HEK293 (cell line): ENCODE measurements around the gene CHST12.

Experiments used
- CTCF ChIA-PET: fragments of 350-600 bp; formaldehyde crosslinking; extraction: SDS; loops from one replicate; lab custom pipeline; 2021; ENCODE audit warnings: antibody characterized with exemption; lab: Yijun Ruan, JAX
- POLR2A ChIA-PET: fragments of 300-600 bp; formaldehyde crosslinking; extraction: SDS; loops from one replicate; lab custom pipeline; 2020; ENCODE audit warnings: antibody characterized with exemption, inconsistent platforms; lab: Yijun Ruan, JAX
- H3K27ac ChIP-seq: fragments of 200-500 bp; sonication (Bioruptor generic); 2 replicates; pipeline ENCODE4 v1.5.1; 2014; ENCODE audit warnings: low read depth, low read length, control low read depth, inconsistent platforms; ENCODE audit errors: extremely low read depth
- H3K36me3 ChIP-seq, 2 experiments: fragments of 200-500 bp in 1 of 2; sonication (Bioruptor generic) in 1 of 2; 1 replicate in 1 of 2; 2 replicates in 1 of 2; pipeline ENCODE4 v1.5.1; 2014 to 2017; ENCODE audit warnings: inconsistent platforms in 2 of 2, low read length in 2 of 2; ENCODE audit not compliant: control insufficient read depth in 2 of 2, insufficient read depth in 1 of 2
- H3K4me1 ChIP-seq: fragments of 200-500 bp; sonication (Bioruptor generic); 2 replicates; pipeline ENCODE4 v1.5.1; 2014; ENCODE audit warnings: mild to moderate bottlenecking, low read length, inconsistent platforms; ENCODE audit not compliant: control insufficient read depth, insufficient read depth
- H3K4me3 ChIP-seq: 2 replicates; pipeline ENCODE4 v1.5.1; 2011; ENCODE audit warnings: low read depth, mild to moderate bottlenecking, control low read depth, low read length, moderate library complexity
- H3K9me3 ChIP-seq: fragments of 200-500 bp; sonication (Bioruptor generic); 2 replicates; pipeline ENCODE4 v1.5.1; 2014; ENCODE audit warnings: low read depth, low read length, inconsistent platforms; ENCODE audit not compliant: control insufficient read depth, insufficient read depth
- GLI4 ChIP-seq: fragments of 450-650 bp; formaldehyde crosslinking; IDR thresholded peaks from 2 replicates; pipeline ENCODE4 v1.5.1; 2016; ENCODE audit warnings: missing biosample characterization, missing genetic modification characterization
- MZF1 ChIP-seq: fragments of 450-650 bp; formaldehyde crosslinking; IDR thresholded peaks from 2 replicates; pipeline ENCODE4 v1.5.1; 2017; ENCODE audit warnings: missing biosample characterization, missing genetic modification characterization, borderline replicate concordance
- TCF7L2 ChIP-seq: IDR thresholded peaks from 2 replicates; pipeline ENCODE4 v1.6.1; 2011; ENCODE audit warnings: low read depth, mild to moderate bottlenecking, inconsistent platforms, low read length, moderate library complexity, borderline replicate concordance
- ZEB2 ChIP-seq: fragments of 450-650 bp; formaldehyde crosslinking; IDR thresholded peaks from 2 replicates; pipeline ENCODE4 v1.5.1; 2016; ENCODE audit warnings: missing biosample characterization, missing genetic modification characterization
- ZNF146 ChIP-seq: fragments of 450-650 bp; formaldehyde crosslinking; IDR thresholded peaks from 2 replicates; pipeline ENCODE4 v1.5.1; 2016; ENCODE audit warnings: missing biosample characterization, missing genetic modification characterization
- ZNF148 ChIP-seq: fragments of 450-650 bp; formaldehyde crosslinking; IDR thresholded peaks from 2 replicates; pipeline ENCODE4 v1.5.0; 2017; ENCODE audit warnings: missing biosample characterization, missing genetic modification characterization, borderline replicate concordance
- ZNF280C ChIP-seq: fragments of 450-650 bp; formaldehyde crosslinking; IDR thresholded peaks from 2 replicates; pipeline ENCODE4 v1.5.1; 2016; ENCODE audit warnings: missing biosample characterization, missing genetic modification characterization
- ZNF335 ChIP-seq: fragments of 450-650 bp; formaldehyde crosslinking; conservative IDR thresholded peaks from 2 replicates; pipeline ENCODE4 v1.5.1; 2016; ENCODE audit warnings: missing biosample characterization, missing genetic modification characterization
- ZNF571 ChIP-seq: fragments of 450-650 bp; formaldehyde crosslinking; IDR thresholded peaks from 2 replicates; pipeline ENCODE4 v1.5.0; 2017; ENCODE audit warnings: missing biosample characterization, missing genetic modification characterization
- ZNF654 ChIP-seq: fragments of 450-650 bp; formaldehyde crosslinking; IDR thresholded peaks from 2 replicates; pipeline ENCODE4 v1.5.1; 2016; ENCODE audit warnings: low read depth, missing biosample characterization, missing genetic modification characterization
- ZNF785 ChIP-seq: fragments of 450-650 bp; formaldehyde crosslinking; IDR thresholded peaks from 2 replicates; pipeline ENCODE4 v1.5.1; 2016; ENCODE audit warnings: missing biosample characterization, missing genetic modification characterization
- ZNF843 ChIP-seq: fragments of 450-650 bp; formaldehyde crosslinking; IDR thresholded peaks from 2 replicates; pipeline ENCODE4 v1.5.1; 2016; ENCODE audit warnings: missing biosample characterization, missing genetic modification characterization
- TF ChIP-seq, protein P1 (sequence below): fragments of 450-650 bp; formaldehyde crosslinking; IDR thresholded peaks from 2 replicates; pipeline ENCODE4 v1.5.1; 2016; ENCODE audit warnings: missing biosample characterization, missing genetic modification characterization
- TF ChIP-seq, protein P2 (sequence below): fragments of 450-650 bp; formaldehyde crosslinking; IDR thresholded peaks from 2 replicates; pipeline ENCODE4 v1.5.1; 2016; ENCODE audit warnings: missing biosample characterization, missing genetic modification characterization
- TF ChIP-seq, protein P3 (sequence below): fragments of 450-650 bp; formaldehyde crosslinking; IDR thresholded peaks from 2 replicates; pipeline ENCODE4 v1.5.1; 2017; ENCODE audit warnings: missing biosample characterization, mild to moderate bottlenecking, missing genetic modification characterization, moderate library complexity
- TF ChIP-seq, protein P4 (sequence below): fragments of 450-650 bp; formaldehyde crosslinking; conservative IDR thresholded peaks from 2 replicates; pipeline ENCODE4 v1.5.1; 2016; ENCODE audit warnings: low read depth, missing biosample characterization, missing genetic modification characterization
- TF ChIP-seq, protein P5 (sequence below): fragments of 450-650 bp; formaldehyde crosslinking; IDR thresholded peaks from 2 replicates; pipeline ENCODE4 v1.5.1; 2016; ENCODE audit warnings: missing biosample characterization, missing genetic modification characterization
- TF ChIP-seq, protein P6 (sequence below): fragments of 450-650 bp; formaldehyde crosslinking; IDR thresholded peaks from 2 replicates; pipeline ENCODE4 v1.5.1; 2016; ENCODE audit warnings: missing biosample characterization, missing genetic modification characterization

CHST12 gene

DNA sequence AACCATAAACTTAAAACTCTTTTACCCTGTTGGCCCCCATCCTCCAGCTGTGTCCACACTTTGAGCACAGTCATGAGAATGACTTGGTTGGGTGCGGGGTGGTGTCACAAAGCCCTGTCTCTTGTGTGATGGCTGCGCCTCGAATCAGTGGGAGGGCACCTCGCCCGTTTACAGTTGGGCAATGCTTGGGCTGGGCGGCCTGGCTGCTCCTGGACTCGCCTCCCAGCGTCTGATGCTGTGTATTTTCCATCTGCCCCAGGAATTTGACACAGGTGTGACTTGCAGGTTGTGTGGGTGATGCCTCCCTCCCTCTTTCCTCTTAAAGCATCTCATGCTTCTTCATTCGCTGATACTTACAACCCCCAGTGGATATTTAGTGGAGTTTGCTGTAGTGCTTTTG, 33.7 kb downstream of the CHST12 start:
- ChIA-PET CTCF (interaction anchor here (1.0 kb wide), 2 partner anchors 32 to 273 kb away, joined by 4 to 5 read pairs; no protein-coding TSS in a partner anchor), POLR2A (no interaction called here)
- peaks cover 0 to 51% of the 10 kb centered on the region in 2 experiments; a peak in 2 of 3 replicates for H3K36me3 ChIP-seq
- no peak overlapping the region for H3K27ac ChIP-seq
- H3K4me3 ChIP-seq: no peak overlapping the region
- no peaks in the 10 kb centered on the region for H3K4me1 ChIP-seq
- TF ChIP-seq MZF1 (tag by site-specific recombination): no peak
- TF ChIP-seq, protein P1, sequence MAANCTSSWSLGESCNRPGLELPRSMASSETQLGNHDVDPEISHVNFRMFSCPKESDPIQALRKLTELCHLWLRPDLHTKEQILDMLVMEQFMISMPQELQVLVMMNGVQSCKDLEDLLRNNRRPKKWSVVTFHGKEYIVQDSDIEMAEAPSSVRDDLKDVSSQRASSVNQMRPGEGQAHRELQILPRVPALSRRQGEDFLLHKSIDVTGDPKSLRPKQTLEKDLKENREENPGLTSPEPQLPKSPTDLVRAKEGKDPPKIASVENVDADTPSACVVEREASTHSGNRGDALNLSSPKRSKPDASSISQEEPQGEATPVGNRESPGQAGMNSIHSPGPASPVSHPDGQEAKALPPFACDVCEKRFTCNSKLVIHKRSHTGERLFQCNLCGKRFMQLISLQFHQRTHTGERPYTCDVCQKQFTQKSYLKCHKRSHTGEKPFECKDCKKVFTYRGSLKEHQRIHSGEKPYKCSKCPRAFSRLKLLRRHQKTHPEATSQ (tag by site-specific recombination): no peak
- TF ChIP-seq, protein P2, sequence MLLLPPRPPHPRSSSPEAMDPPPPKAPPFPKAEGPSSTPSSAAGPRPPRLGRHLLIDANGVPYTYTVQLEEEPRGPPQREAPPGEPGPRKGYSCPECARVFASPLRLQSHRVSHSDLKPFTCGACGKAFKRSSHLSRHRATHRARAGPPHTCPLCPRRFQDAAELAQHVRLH: no peak
- no peak for TF ChIP-seq ZNF654 (tag by site-specific recombination)
- TF ChIP-seq ZNF843 (tag by site-specific recombination): no peak
- no peak for TF ChIP-seq ZNF335
- no peak for TF ChIP-seq ZNF571
- TF ChIP-seq, protein P3, sequence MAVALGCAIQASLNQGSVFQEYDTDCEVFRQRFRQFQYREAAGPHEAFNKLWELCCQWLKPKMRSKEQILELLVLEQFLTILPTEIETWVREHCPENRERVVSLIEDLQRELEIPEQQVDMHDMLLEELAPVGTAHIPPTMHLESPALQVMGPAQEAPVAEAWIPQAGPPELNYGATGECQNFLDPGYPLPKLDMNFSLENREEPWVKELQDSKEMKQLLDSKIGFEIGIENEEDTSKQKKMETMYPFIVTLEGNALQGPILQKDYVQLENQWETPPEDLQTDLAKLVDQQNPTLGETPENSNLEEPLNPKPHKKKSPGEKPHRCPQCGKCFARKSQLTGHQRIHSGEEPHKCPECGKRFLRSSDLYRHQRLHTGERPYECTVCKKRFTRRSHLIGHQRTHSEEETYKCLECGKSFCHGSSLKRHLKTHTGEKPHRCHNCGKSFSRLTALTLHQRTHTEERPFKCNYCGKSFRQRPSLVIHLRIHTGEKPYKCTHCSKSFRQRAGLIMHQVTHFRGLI (tag by site-specific recombination): no peak
- no peak for TF ChIP-seq ZNF785 (tag by site-specific recombination)
- TF ChIP-seq TCF7L2: no peak
- TF ChIP-seq, protein P4, sequence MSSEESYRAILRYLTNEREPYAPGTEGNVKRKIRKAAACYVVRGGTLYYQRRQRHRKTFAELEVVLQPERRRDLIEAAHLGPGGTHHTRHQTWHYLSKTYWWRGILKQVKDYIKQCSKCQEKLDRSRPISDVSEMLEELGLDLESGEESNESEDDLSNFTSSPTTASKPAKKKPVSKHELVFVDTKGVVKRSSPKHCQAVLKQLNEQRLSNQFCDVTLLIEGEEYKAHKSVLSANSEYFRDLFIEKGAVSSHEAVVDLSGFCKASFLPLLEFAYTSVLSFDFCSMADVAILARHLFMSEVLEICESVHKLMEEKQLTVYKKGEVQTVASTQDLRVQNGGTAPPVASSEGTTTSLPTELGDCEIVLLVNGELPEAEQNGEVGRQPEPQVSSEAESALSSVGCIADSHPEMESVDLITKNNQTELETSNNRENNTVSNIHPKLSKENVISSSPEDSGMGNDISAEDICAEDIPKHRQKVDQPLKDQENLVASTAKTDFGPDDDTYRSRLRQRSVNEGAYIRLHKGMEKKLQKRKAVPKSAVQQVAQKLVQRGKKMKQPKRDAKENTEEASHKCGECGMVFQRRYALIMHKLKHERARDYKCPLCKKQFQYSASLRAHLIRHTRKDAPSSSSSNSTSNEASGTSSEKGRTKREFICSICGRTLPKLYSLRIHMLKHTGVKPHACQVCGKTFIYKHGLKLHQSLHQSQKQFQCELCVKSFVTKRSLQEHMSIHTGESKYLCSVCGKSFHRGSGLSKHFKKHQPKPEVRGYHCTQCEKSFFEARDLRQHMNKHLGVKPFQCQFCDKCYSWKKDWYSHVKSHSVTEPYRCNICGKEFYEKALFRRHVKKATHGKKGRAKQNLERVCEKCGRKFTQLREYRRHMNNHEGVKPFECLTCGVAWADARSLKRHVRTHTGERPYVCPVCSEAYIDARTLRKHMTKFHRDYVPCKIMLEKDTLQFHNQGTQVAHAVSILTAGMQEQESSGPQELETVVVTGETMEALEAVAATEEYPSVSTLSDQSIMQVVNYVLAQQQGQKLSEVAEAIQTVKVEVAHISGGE (tag by site-specific recombination): no peak
- TF ChIP-seq, protein P5, sequence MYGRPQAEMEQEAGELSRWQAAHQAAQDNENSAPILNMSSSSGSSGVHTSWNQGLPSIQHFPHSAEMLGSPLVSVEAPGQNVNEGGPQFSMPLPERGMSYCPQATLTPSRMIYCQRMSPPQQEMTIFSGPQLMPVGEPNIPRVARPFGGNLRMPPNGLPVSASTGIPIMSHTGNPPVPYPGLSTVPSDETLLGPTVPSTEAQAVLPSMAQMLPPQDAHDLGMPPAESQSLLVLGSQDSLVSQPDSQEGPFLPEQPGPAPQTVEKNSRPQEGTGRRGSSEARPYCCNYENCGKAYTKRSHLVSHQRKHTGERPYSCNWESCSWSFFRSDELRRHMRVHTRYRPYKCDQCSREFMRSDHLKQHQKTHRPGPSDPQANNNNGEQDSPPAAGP (tag by site-specific recombination): no peak
- no peaks in the 10 kb centered on the region for H3K9me3 ChIP-seq

- CTCF ChIA-PET: interaction anchor here (0.9 to 3.5 kb wide), 3 partner anchors 11 to 272 kb away, joined by 3 to 14 read pairs (median 4); no protein-coding TSS in a partner anchor
- POLR2A ChIA-PET: no interaction called here
- Histone ChIP-seq H3K4me1 (no peaks in the 10 kb centered on the region), H3K4me3 (no peak overlapping the region), H3K36me3 (peaks cover 0 to 46% of the 10 kb centered on the region in 2 experiments; a peak in 2 of 3 replicates), H3K27ac (no peak overlapping the region), H3K9me3 (no peaks in the 10 kb centered on the region)
- TF ChIP-seq GLI4: no peak
- TF ChIP-seq ZNF148: no peak
- TF ChIP-seq, protein P6, sequence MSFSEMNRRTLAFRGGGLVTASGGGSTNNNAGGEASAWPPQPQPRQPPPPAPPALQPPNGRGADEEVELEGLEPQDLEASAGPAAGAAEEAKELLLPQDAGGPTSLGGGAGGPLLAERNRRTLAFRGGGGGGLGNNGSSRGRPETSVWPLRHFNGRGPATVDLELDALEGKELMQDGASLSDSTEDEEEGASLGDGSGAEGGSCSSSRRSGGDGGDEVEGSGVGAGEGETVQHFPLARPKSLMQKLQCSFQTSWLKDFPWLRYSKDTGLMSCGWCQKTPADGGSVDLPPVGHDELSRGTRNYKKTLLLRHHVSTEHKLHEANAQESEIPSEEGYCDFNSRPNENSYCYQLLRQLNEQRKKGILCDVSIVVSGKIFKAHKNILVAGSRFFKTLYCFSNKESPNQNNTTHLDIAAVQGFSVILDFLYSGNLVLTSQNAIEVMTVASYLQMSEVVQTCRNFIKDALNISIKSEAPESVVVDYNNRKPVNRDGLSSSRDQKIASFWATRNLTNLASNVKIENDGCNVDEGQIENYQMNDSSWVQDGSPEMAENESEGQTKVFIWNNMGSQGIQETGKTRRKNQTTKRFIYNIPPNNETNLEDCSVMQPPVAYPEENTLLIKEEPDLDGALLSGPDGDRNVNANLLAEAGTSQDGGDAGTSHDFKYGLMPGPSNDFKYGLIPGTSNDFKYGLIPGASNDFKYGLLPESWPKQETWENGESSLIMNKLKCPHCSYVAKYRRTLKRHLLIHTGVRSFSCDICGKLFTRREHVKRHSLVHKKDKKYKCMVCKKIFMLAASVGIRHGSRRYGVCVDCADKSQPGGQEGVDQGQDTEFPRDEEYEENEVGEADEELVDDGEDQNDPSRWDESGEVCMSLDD: no peak
- TF ChIP-seq ZNF146 (tag by site-specific recombination): no peak
- no peak for TF ChIP-seq ZNF280C (tag by site-specific recombination)
- TF ChIP-seq ZEB2 (tag by site-specific recombination): no peak
Measured at GRCh38 chr7:2437537-2438148, 34.2 kb downstream of the CHST12 start.
